H9 (cell line): ENCODE data around the gene IGF1R. TPM values are rescaled to one million over a fixed set of nuclear protein-coding genes. Genes with fewer than 3 reads are reported as not detected.

ENCODE experiments used
- DNase-seq: peaks from one replicate; pipeline ENCODE4 v3.0.0-alpha.2; 2017
- H2AFZ ChIP-seq: one replicate; pipeline ENCODE4 v1.6.1; 2013; ENCODE audit warnings: mild to moderate bottlenecking, low read length, control low read depth, moderate library complexity
- H2AK5ac ChIP-seq: 2 replicates; pipeline ENCODE4 v1.6.1; 2013; ENCODE audit warnings: low read length, control low read depth, mixed read lengths; ENCODE audit not compliant: insufficient read length
- H2BK120ac ChIP-seq: one replicate; pipeline ENCODE4 v1.6.1; 2013; ENCODE audit warnings: low read depth, mild to moderate bottlenecking, low read length, control low read depth, inconsistent platforms; ENCODE audit not compliant: poor library complexity, severe bottlenecking
- H2BK12ac ChIP-seq: 2 replicates; pipeline ENCODE4 v1.6.1; 2013; ENCODE audit warnings: low read length, control low read depth, mixed read lengths, low read depth; ENCODE audit not compliant: insufficient read length
- H2BK15ac ChIP-seq: 2 replicates; pipeline ENCODE4 v1.6.1; 2013; ENCODE audit warnings: low read depth, low read length, control low read depth
- H2BK20ac ChIP-seq: one replicate; pipeline ENCODE4 v1.6.1; 2013; ENCODE audit warnings: low read depth, mild to moderate bottlenecking, low read length, control low read depth, inconsistent platforms; ENCODE audit not compliant: poor library complexity, severe bottlenecking
- H2BK5ac ChIP-seq: 2 replicates; pipeline ENCODE4 v1.6.1; 2013; ENCODE audit warnings: low read length, control low read depth, mixed read lengths; ENCODE audit not compliant: insufficient read length
- H3K14ac ChIP-seq: 2 replicates; pipeline ENCODE4 v1.6.1; 2013; ENCODE audit warnings: low read length, control low read depth; ENCODE audit not compliant: insufficient read depth
- H3K18ac ChIP-seq: 2 replicates; pipeline ENCODE4 v1.6.1; 2013; ENCODE audit warnings: low read depth, mild to moderate bottlenecking, mixed read lengths, low read length, control low read depth; ENCODE audit not compliant: insufficient read length
- H3K23ac ChIP-seq: 2 replicates; pipeline ENCODE4 v1.6.1; 2013; ENCODE audit warnings: low read length, control low read depth, mixed read lengths, low read depth; ENCODE audit not compliant: insufficient read length
- H3K23me2 ChIP-seq: 2 replicates; pipeline ENCODE4 v1.6.1; 2013; ENCODE audit warnings: low read depth, mild to moderate bottlenecking, mixed read lengths, low read length, control low read depth; ENCODE audit not compliant: insufficient read length, poor library complexity, severe bottlenecking
- H3K27ac ChIP-seq: 2 replicates; pipeline ENCODE4 v1.5.1; 2013; ENCODE audit warnings: low read length, control low read depth, mixed read lengths, low read depth; ENCODE audit not compliant: insufficient read length
- H3K27me3 ChIP-seq: 2 replicates; pipeline ENCODE4 v1.6.1; 2013; ENCODE audit warnings: low read length, control low read depth, inconsistent platforms; ENCODE audit not compliant: insufficient read depth
- H3K4ac ChIP-seq: 2 replicates; pipeline ENCODE4 v1.6.1; 2013; ENCODE audit warnings: low read depth, mild to moderate bottlenecking, control low read depth, inconsistent platforms, low read length, moderate library complexity
- H3K4me1 ChIP-seq: 2 replicates; pipeline ENCODE4 v1.6.1; 2013; ENCODE audit warnings: low read length, control low read depth, inconsistent platforms; ENCODE audit not compliant: insufficient read depth
- H3K4me2 ChIP-seq: 2 replicates; pipeline ENCODE4 v1.6.1; 2013; ENCODE audit warnings: low read length, control low read depth, mixed read lengths; ENCODE audit not compliant: insufficient read length, insufficient read depth
- H3K56ac ChIP-seq: 2 replicates; pipeline ENCODE4 v1.6.1; 2013; ENCODE audit warnings: low read depth, mild to moderate bottlenecking, mixed read lengths, low read length, control low read depth; ENCODE audit not compliant: insufficient read length
- H3K79me1 ChIP-seq: 2 replicates; pipeline ENCODE4 v1.6.1; 2013; ENCODE audit warnings: low read depth, mild to moderate bottlenecking, moderate library complexity, low read length, control low read depth, inconsistent platforms; ENCODE audit not compliant: insufficient read depth, poor library complexity, severe bottlenecking
- H3K79me2 ChIP-seq: 2 replicates; pipeline ENCODE4 v1.6.1; 2013; ENCODE audit warnings: low read length, control low read depth, inconsistent platforms; ENCODE audit not compliant: insufficient read depth
- H3K9ac ChIP-seq: 2 replicates; pipeline ENCODE4 v1.6.1; 2013; ENCODE audit warnings: low read length, control low read depth, mixed read lengths; ENCODE audit not compliant: insufficient read length; ENCODE audit errors: extremely low read depth
- H3K9me3 ChIP-seq: one replicate; pipeline ENCODE4 v1.6.1; 2013; ENCODE audit warnings: low read depth, low read length, inconsistent platforms; ENCODE audit not compliant: control insufficient read depth
- H3T11ph ChIP-seq: one replicate; pipeline ENCODE4 v1.6.1; 2013; ENCODE audit warnings: mild to moderate bottlenecking, low read length, control low read depth, inconsistent platforms
- H4K20me1 ChIP-seq: one replicate; pipeline ENCODE4 v1.6.1; 2013; ENCODE audit not compliant: control insufficient read depth, insufficient read length, insufficient read depth
- H4K5ac ChIP-seq: 2 replicates; pipeline ENCODE4 v1.6.1; 2013; ENCODE audit warnings: low read depth, mild to moderate bottlenecking, mixed read lengths, low read length, control low read depth; ENCODE audit not compliant: insufficient read length
- H4K8ac ChIP-seq: replicated peaks from 2 replicates; pipeline ENCODE4 v1.6.1; 2013; ENCODE audit warnings: low read length, control low read depth, mixed read lengths, low read depth; ENCODE audit not compliant: insufficient read length
- H4K91ac ChIP-seq: 2 replicates; pipeline ENCODE4 v1.6.1; 2013; ENCODE audit warnings: low read depth, mild to moderate bottlenecking, moderate library complexity, mixed read lengths, low read length, control low read depth; ENCODE audit not compliant: insufficient read length
- H3K27ac Mint-ChIP-seq, 3 experiments: 2 replicates in 2 of 3; 3 replicates in 1 of 3; pipeline ENCODE4 v1.8.0; 2020 to 2021; ENCODE audit warnings: mixed read lengths in 3 of 3, mild to moderate bottlenecking in 1 of 3, moderate library complexity in 1 of 3
- H3K27me3 Mint-ChIP-seq: 2 replicates; pipeline ENCODE4 v1.8.0; 2021; ENCODE audit warnings: low read depth, mild to moderate bottlenecking, moderate library complexity, mixed read lengths
- H3K36me3 Mint-ChIP-seq, 3 experiments: 2 replicates in 2 of 3; 3 replicates in 1 of 3; pipeline ENCODE4 v1.8.0; 2020 to 2021; ENCODE audit warnings: low read depth in 3 of 3, mixed read lengths in 3 of 3; ENCODE audit not compliant: insufficient read depth in 1 of 3
- H3K4me1 Mint-ChIP-seq, 2 experiments: 2 replicates each; pipeline ENCODE4 v1.8.0; 2020; ENCODE audit warnings: mixed read lengths in 2 of 2
- H3K4me3 Mint-ChIP-seq, 2 experiments: 2 replicates in 1 of 2; 3 replicates in 1 of 2; pipeline ENCODE4 v1.8.0; 2020 to 2021; ENCODE audit warnings: mild to moderate bottlenecking in 2 of 2, mixed read lengths in 2 of 2, moderate library complexity in 1 of 2
- H3K9me3 Mint-ChIP-seq, 2 experiments: 2 replicates in 1 of 2; 3 replicates in 1 of 2; pipeline ENCODE4 v1.8.0; 2020; ENCODE audit warnings: mild to moderate bottlenecking in 2 of 2, mixed read lengths in 2 of 2, moderate library complexity in 1 of 2
- whole genome bisulfite sequencing: extraction: QIAGEN DNeasy Blood & Tissue Kit; methylation state at CpG from one replicate; pipeline ENCODE4 v1.1.7; 2013; ENCODE audit warnings: missing lambda C conversion rate, low lambda C conversion rate, mixed read lengths; ENCODE audit not compliant: insufficient read length; ENCODE audit errors: extremely low coverage; 5-methylcytosine and 5-hydroxymethylcytosine counted together
- total RNA-seq: library from RNA; stranded (reverse); gene quantifications from 2 replicates; pipeline ENCODE4 v1.2.1, GENCODE V29; 2021
- TF ChIP-seq, protein P1 (sequence below): fragments of 200-600 bp; sonication (generic); conservative IDR thresholded peaks from 3 replicates; pipeline ENCODE4 v1.8.0; 2021; ENCODE audit warnings: antibody characterized with exemption, mild to moderate bottlenecking

Gene IGF1R
- total RNA-seq, 1 experiment from 2014 or later, result 70.0 TPM

DNA sequence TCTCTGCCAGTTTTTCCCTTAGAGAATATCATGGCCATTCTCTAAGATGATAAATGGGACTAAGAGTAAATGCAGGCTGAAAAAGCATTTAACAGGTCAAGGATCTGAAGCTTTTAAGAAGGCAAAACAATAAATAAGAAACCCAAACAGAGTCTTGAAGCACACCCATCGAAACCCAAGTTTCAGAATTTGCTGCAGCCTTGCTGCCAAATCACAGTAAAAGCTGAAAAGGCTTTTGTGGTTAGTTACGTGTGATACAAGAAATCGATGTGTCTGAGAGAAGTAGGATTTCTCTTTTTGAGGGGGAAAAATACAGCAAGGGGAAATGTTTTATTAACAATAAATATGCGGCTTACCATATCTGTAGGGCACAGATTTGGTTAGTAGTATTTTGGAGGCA lies 92.0 kb downstream of the IGF1R start:
- no peak overlapping the region for H3K4ac ChIP-seq
- Mint-ChIP-seq H3K9me3 (no peaks in the 10 kb centered on the region; a peak in 1 of 5 replicates), H3K4me1 (peaks cover 68 to 84% of the 10 kb centered on the region in 2 experiments), H3K27me3 (no peaks in the 10 kb centered on the region), H3K27ac (peak overlapping the region in 1 of 3 experiments; percentile 80; a peak in 2 of 7 replicates), H3K36me3 (peaks cover 0 to 4% (median 2%) of the 10 kb centered on the region in 3 experiments; a peak in 2 of 7 replicates), H3K4me3 (no peak overlapping the region)
- peaks cover 16% of the 10 kb centered on the region for H3K4me1 ChIP-seq
- TF ChIP-seq, protein P1, sequence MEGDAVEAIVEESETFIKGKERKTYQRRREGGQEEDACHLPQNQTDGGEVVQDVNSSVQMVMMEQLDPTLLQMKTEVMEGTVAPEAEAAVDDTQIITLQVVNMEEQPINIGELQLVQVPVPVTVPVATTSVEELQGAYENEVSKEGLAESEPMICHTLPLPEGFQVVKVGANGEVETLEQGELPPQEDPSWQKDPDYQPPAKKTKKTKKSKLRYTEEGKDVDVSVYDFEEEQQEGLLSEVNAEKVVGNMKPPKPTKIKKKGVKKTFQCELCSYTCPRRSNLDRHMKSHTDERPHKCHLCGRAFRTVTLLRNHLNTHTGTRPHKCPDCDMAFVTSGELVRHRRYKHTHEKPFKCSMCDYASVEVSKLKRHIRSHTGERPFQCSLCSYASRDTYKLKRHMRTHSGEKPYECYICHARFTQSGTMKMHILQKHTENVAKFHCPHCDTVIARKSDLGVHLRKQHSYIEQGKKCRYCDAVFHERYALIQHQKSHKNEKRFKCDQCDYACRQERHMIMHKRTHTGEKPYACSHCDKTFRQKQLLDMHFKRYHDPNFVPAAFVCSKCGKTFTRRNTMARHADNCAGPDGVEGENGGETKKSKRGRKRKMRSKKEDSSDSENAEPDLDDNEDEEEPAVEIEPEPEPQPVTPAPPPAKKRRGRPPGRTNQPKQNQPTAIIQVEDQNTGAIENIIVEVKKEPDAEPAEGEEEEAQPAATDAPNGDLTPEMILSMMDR, result no peak
- H3K4me2 ChIP-seq, result no peak overlapping the region
- no CpG with 5 or more reads among the region's 4 CpGs for WGBS
- no peak overlapping the region for H2AFZ ChIP-seq
- no peak overlapping the region for H4K5ac ChIP-seq
- peaks cover 75% of the 10 kb centered on the region for H3K79me2 ChIP-seq
- H3K14ac ChIP-seq, result no peak overlapping the region
- no peak overlapping the region for H3T11ph ChIP-seq
- H3K9me3 ChIP-seq, result no peaks in the 10 kb centered on the region
- no peak overlapping the region for H4K91ac ChIP-seq
- H3K27ac ChIP-seq, result no peak overlapping the region
- no peak overlapping the region for H3K23ac ChIP-seq
- no peak overlapping the region for H4K8ac ChIP-seq
- H3K9ac ChIP-seq, result no peak overlapping the region
- no peak overlapping the region for H2AK5ac ChIP-seq
- H2BK120ac ChIP-seq, result no peak overlapping the region
- peaks cover 18% of the 10 kb centered on the region for H3K79me1 ChIP-seq
- no peaks in the 10 kb centered on the region for H4K20me1 ChIP-seq
- DNase-seq, result no peak
- no peaks in the 10 kb centered on the region for H3K27me3 ChIP-seq
- H3K23me2 ChIP-seq, result no peaks in the 10 kb centered on the region
- no peak overlapping the region for H3K18ac ChIP-seq
- no peak overlapping the region for H2BK20ac ChIP-seq
- no peak overlapping the region for H3K56ac ChIP-seq
- no peak overlapping the region for H2BK12ac ChIP-seq
- H2BK15ac ChIP-seq, result no peak overlapping the region
- H2BK5ac ChIP-seq, result no peak overlapping the region
